GM15510 (cell line): ENCODE results near the gene NAT8.

ENCODE experiments used
- POLR2A ChIP-seq: IDR thresholded peaks from 3 replicates; pipeline ENCODE4 v1.6.1; 2011; ENCODE audit warnings: borderline replicate concordance; ENCODE audit not compliant: insufficient read length; ENCODE audit errors: extremely low read depth

NAT8 gene

GRCh38 chr2:73642338-73643018 is at the start of gene NAT8:
Gene NAT8, minus strand, starts transcription at chr2:73642422. Its CDS starts 794 bp downstream, at chr2:73641628.
- TF ChIP-seq POLR2A, result no peak

- TF ChIP-seq POLR2A, result no peak
Observed at GRCh38 chr2:73685764-73686438, 43.7 kb upstream of the NAT8 start.

- no peak for TF ChIP-seq POLR2A
Observed at GRCh38 chr2:73654175-73654574, 12.0 kb upstream of the NAT8 start.

- no peak for TF ChIP-seq POLR2A
Observed at GRCh38 chr2:73652348-73652747, 10.1 kb upstream of the NAT8 start.

GRCh38 chr2:73651591-73652230 is 9.5 kb upstream of the NAT8 start:
- TF ChIP-seq POLR2A, result no peak

- TF ChIP-seq POLR2A, result no peak
Observed at GRCh38 chr2:73641767-73642062, 507 bp downstream of the NAT8 start.

GRCh38 chr2:73640946-73641766 is 1.1 kb downstream of the NAT8 start:
- no peak for TF ChIP-seq POLR2A

- no peak for TF ChIP-seq POLR2A
Observed at GRCh38 chr2:73640511-73640911, 1.7 kb downstream of the NAT8 start.

- no peak for TF ChIP-seq POLR2A
Observed at GRCh38 chr2:73638429-73638828, 3.8 kb downstream of the NAT8 start.

GRCh38 chr2:73614997-73615396 is 27.2 kb downstream of the NAT8 start:
- TF ChIP-seq POLR2A, result no peak

GRCh38 chr2:73614105-73614504 is 28.1 kb downstream of the NAT8 start:
- TF ChIP-seq POLR2A, result no peak

GRCh38 chr2:73611867-73612266 is 30.4 kb downstream of the NAT8 start:
- TF ChIP-seq POLR2A, result no peak

- no peak for TF ChIP-seq POLR2A
Observed at GRCh38 chr2:73611193-73611592, 31.0 kb downstream of the NAT8 start.

- TF ChIP-seq POLR2A, result no peak
Observed at GRCh38 chr2:73610111-73610510, 32.1 kb downstream of the NAT8 start.

- no peak for TF ChIP-seq POLR2A
Observed at GRCh38 chr2:73601780-73602179, 40.4 kb downstream of the NAT8 start.

GRCh38 chr2:73594251-73594650 is 48.0 kb downstream of the NAT8 start:
- TF ChIP-seq POLR2A, result no peak

- no peak for TF ChIP-seq POLR2A
Observed at GRCh38 chr2:73593680-73594079, 48.5 kb downstream of the NAT8 start.
